Measurements from ENCODE around the gene ZNF423. TPM values are rescaled to one million over a fixed set of nuclear protein-coding genes. Genes with fewer than 3 reads are reported as not detected.

Gene ZNF423
- total RNA-seq, 1 experiment from 2014 or later, result not detected

DNA sequence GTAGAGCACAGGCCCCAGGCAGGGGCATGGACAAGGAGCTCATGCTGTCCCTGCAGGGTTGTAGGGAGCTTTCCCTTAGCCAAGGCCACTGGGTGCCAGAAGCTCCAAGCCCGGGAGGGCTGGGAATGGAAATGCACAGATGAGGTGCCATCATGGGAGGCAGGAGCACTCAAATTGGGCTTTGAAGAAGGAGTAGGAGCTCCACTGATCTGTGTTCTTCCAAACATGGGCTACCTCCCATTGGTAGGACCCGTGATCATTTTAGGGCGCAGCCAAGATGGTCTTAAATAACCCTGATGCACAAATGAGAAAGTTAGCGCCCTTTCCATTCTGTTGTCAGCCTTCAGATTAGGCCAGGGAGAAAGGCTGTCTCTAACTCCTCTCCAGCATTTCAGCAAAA, 201.5 kb downstream of the ZNF423 start:
- no peak overlapping the region for H3K27ac Mint-ChIP-seq (ENCODE audit: unreplicated experiment)
- intact Hi-C loops (cut with micrococcal nuclease; ENCODE audit: unreplicated experiment), result no loop called here
- H3K36me3 Mint-ChIP-seq (ENCODE audit: insufficient read depth, unreplicated experiment), result peaks cover 3% of the 10 kb centered on the region
- H3K9me3 Mint-ChIP-seq (ENCODE audit: low read depth, unreplicated experiment), result peaks cover 1% of the 10 kb centered on the region
- peaks cover 45% of the 10 kb centered on the region for H3K27me3 Mint-ChIP-seq (ENCODE audit: unreplicated experiment)
- BruUV-seq (replicated peaks), result no TSS peak
- H3K4me3 Mint-ChIP-seq (ENCODE audit: low read depth, unreplicated experiment), result no peak overlapping the region
- DNase-seq, result no peak
- H3K4me1 Mint-ChIP-seq (ENCODE audit: low read depth, unreplicated experiment), result no peaks in the 10 kb centered on the region
- CTCF ChIA-PET, result no interaction called here
- TF ChIP-seq CTCF (IDR thresholded peaks at IDR 0.05; ENCODE audit: unreplicated experiment), result no peak

- Mint-ChIP-seq H3K27ac (ENCODE audit: unreplicated experiment) (no peak overlapping the region), H3K36me3 (ENCODE audit: insufficient read depth, unreplicated experiment) (no peaks in the 10 kb centered on the region), H3K27me3 (ENCODE audit: unreplicated experiment) (peaks cover 36% of the 10 kb centered on the region), H3K4me1 (ENCODE audit: low read depth, unreplicated experiment) (no peaks in the 10 kb centered on the region), H3K4me3 (ENCODE audit: low read depth, unreplicated experiment) (no peak overlapping the region), H3K9me3 (ENCODE audit: low read depth, unreplicated experiment) (peaks cover 3% of the 10 kb centered on the region)
- DNase-seq, result no peak
- CTCF ChIA-PET, result interaction anchor here (0.8 kb wide), 1 partner anchor 12 kb away, joined by 3 read pairs; no protein-coding TSS in a partner anchor
- BruUV-seq (replicated peaks), result no TSS peak
- intact Hi-C loops (cut with micrococcal nuclease; ENCODE audit: unreplicated experiment), result no loop called here
- no peak for TF ChIP-seq CTCF (IDR thresholded peaks at IDR 0.05; ENCODE audit: unreplicated experiment)
These were observed 202.3 kb downstream of the ZNF423 start for GRCh38 chr16:49653577-49653976.

- Mint-ChIP-seq H3K4me3 (ENCODE audit: low read depth, unreplicated experiment) (no peak overlapping the region), H3K36me3 (ENCODE audit: insufficient read depth, unreplicated experiment) (no peaks in the 10 kb centered on the region), H3K27ac (ENCODE audit: unreplicated experiment) (no peak overlapping the region), H3K4me1 (ENCODE audit: low read depth, unreplicated experiment) (no peaks in the 10 kb centered on the region), H3K9me3 (ENCODE audit: low read depth, unreplicated experiment) (peaks cover 3% of the 10 kb centered on the region), H3K27me3 (ENCODE audit: unreplicated experiment) (peaks cover 32% of the 10 kb centered on the region)
- TF ChIP-seq CTCF (IDR thresholded peaks at IDR 0.05; ENCODE audit: unreplicated experiment), result no peak
- intact Hi-C loops (cut with micrococcal nuclease; ENCODE audit: unreplicated experiment), result no loop called here
- no peak for DNase-seq
- CTCF ChIA-PET, result interaction anchor here (0.8 kb wide), 1 partner anchor 12 kb away, joined by 3 read pairs; no protein-coding TSS in a partner anchor
- BruUV-seq (replicated peaks), result no TSS peak
These were observed 202.7 kb downstream of the ZNF423 start for GRCh38 chr16:49653173-49653570.

- H3K27me3 Mint-ChIP-seq (ENCODE audit: unreplicated experiment), result peaks cover 27% of the 10 kb centered on the region
- peaks cover 9% of the 10 kb centered on the region for H3K9me3 Mint-ChIP-seq (ENCODE audit: low read depth, unreplicated experiment)
- no peak for DNase-seq
- no peak for TF ChIP-seq CTCF (IDR thresholded peaks at IDR 0.05; ENCODE audit: unreplicated experiment)
- no peaks in the 10 kb centered on the region for H3K36me3 Mint-ChIP-seq (ENCODE audit: insufficient read depth, unreplicated experiment)
- CTCF ChIA-PET, result interaction anchor here (0.6 to 0.7 kb wide), 2 partner anchors 141 to 165 kb away, joined by 3 to 8 read pairs; no protein-coding TSS in a partner anchor
- H3K4me3 Mint-ChIP-seq (ENCODE audit: low read depth, unreplicated experiment), result no peak overlapping the region
- no peaks in the 10 kb centered on the region for H3K4me1 Mint-ChIP-seq (ENCODE audit: low read depth, unreplicated experiment)
- no TSS peak for BruUV-seq (replicated peaks)
- H3K27ac Mint-ChIP-seq (ENCODE audit: unreplicated experiment), result no peak overlapping the region
- intact Hi-C loops (cut with micrococcal nuclease; ENCODE audit: unreplicated experiment), result no loop called here
These were observed 203.3 kb downstream of the ZNF423 start for GRCh38 chr16:49652456-49653172.

Measured in Calu3 (cell line).